ACC112 (cell line): ENCODE data around the gene UPP2.

Source experiments
- H2AFZ ChIP-seq: fragments of 200-600 bp; sonication (generic); one replicate; pipeline ENCODE4 v1.6.0; 2017; ENCODE audit warnings: antibody characterized with exemption, low read length; ENCODE audit not compliant: unreplicated experiment
- H3K27ac ChIP-seq: fragments of 200-600 bp; sonication (generic); 2 replicates; pipeline ENCODE4 v1.5.1; 2014; ENCODE audit warnings: low read depth, mild to moderate bottlenecking, antibody characterized with exemption, low read length, moderate library complexity
- H3K27me3 ChIP-seq: fragments of 200-600 bp; sonication (generic); 2 replicates; pipeline ENCODE4 v1.6.1; 2014; ENCODE audit warnings: mild to moderate bottlenecking, antibody characterized with exemption, low read length, moderate library complexity, mixed read lengths; ENCODE audit not compliant: insufficient read depth
- H3K36me3 ChIP-seq: fragments of 200-600 bp; sonication (generic); 2 replicates; pipeline ENCODE4 v1.6.1; 2016; ENCODE audit warnings: mild to moderate bottlenecking, antibody characterized with exemption, low read length, moderate library complexity, mixed read lengths; ENCODE audit not compliant: insufficient read depth
- H3K4me1 ChIP-seq: fragments of 200-600 bp; sonication (generic); one replicate; pipeline ENCODE4 v1.6.1; 2016; ENCODE audit warnings: low read length, mixed read lengths; ENCODE audit not compliant: insufficient read depth, unreplicated experiment, control insufficient read depth
- H3K4me3 ChIP-seq: fragments of 200-600 bp; sonication (generic); 2 replicates; pipeline ENCODE4 v1.5.1; 2014; ENCODE audit warnings: mild to moderate bottlenecking, low read depth, low read length
- H3K79me2 ChIP-seq: fragments of 200-600 bp; sonication (generic); one replicate; pipeline ENCODE4 v1.6.0; 2016; ENCODE audit warnings: low read length; ENCODE audit not compliant: control insufficient read depth, unreplicated experiment, insufficient read depth

The UPP2 gene

GRCh38 chr2:158088093-158088492, 13.6 kb upstream of the UPP2 start:
- no peak overlapping the region for H3K4me3 ChIP-seq
- H3K27me3 ChIP-seq: peaks cover 11% of the 10 kb centered on the region; the same call in 1 of the 2 replicates
- H2AFZ ChIP-seq: no peak overlapping the region
- H3K4me1 ChIP-seq: no peaks in the 10 kb centered on the region
- H3K36me3 ChIP-seq: no peaks in the 10 kb centered on the region
- H3K27ac ChIP-seq: no peak overlapping the region
- no peaks in the 10 kb centered on the region for H3K79me2 ChIP-seq

GRCh38 chr2:158089322-158089721, 12.4 kb upstream of the UPP2 start:
- H3K36me3 ChIP-seq: no peaks in the 10 kb centered on the region
- H3K4me1 ChIP-seq: no peaks in the 10 kb centered on the region
- no peaks in the 10 kb centered on the region for H3K79me2 ChIP-seq
- H2AFZ ChIP-seq: no peak overlapping the region
- no peak overlapping the region for H3K27ac ChIP-seq
- peaks cover 11% of the 10 kb centered on the region; the same call in 1 of the 2 replicates for H3K27me3 ChIP-seq
- no peak overlapping the region for H3K4me3 ChIP-seq

- Histone ChIP-seq H3K27me3 (peaks cover 11% of the 10 kb centered on the region; the same call in 1 of the 2 replicates), H2AFZ (no peak overlapping the region), H3K4me1 (no peaks in the 10 kb centered on the region), H3K79me2 (no peaks in the 10 kb centered on the region), H3K36me3 (no peaks in the 10 kb centered on the region), H3K27ac (no peak overlapping the region), H3K4me3 (no peak overlapping the region)
Observed at GRCh38 chr2:158091647-158092046, 10.0 kb upstream of the UPP2 start.

GRCh38 chr2:158094487-158095092, 7.1 kb upstream of the UPP2 start:
- H3K36me3 ChIP-seq: no peaks in the 10 kb centered on the region
- H3K4me3 ChIP-seq: no peak overlapping the region

GRCh38 chr2:158095269-158095668, 6.4 kb upstream of the UPP2 start:
- no peaks in the 10 kb centered on the region for H3K79me2 ChIP-seq
- no peak overlapping the region for H3K27ac ChIP-seq
- no peak overlapping the region for H2AFZ ChIP-seq
- H3K27me3 ChIP-seq: peaks cover 3% of the 10 kb centered on the region; the same call in 1 of the 2 replicates
- H3K36me3 ChIP-seq: no peaks in the 10 kb centered on the region
- H3K4me3 ChIP-seq: no peak overlapping the region
- no peaks in the 10 kb centered on the region for H3K4me1 ChIP-seq

More at GRCh38 chr2:158094487-158095092, 7.1 kb upstream of the UPP2 start:
- no peaks in the 10 kb centered on the region for H3K4me1 ChIP-seq
- no peak overlapping the region for H2AFZ ChIP-seq
- H3K27me3 ChIP-seq: peaks cover 3% of the 10 kb centered on the region; the same call in 1 of the 2 replicates
- no peak overlapping the region for H3K27ac ChIP-seq
- no peaks in the 10 kb centered on the region for H3K79me2 ChIP-seq

- H3K79me2 ChIP-seq: no peaks in the 10 kb centered on the region
- H3K4me3 ChIP-seq: no peak overlapping the region
- H2AFZ ChIP-seq: no peak overlapping the region
- peaks cover 3% of the 10 kb centered on the region; the same call in 1 of the 2 replicates for H3K27me3 ChIP-seq
- H3K4me1 ChIP-seq: no peaks in the 10 kb centered on the region
- H3K36me3 ChIP-seq: no peaks in the 10 kb centered on the region
- no peak overlapping the region for H3K27ac ChIP-seq
Observed at GRCh38 chr2:158095912-158096311, 5.8 kb upstream of the UPP2 start.

- Histone ChIP-seq H3K36me3 (no peaks in the 10 kb centered on the region), H3K4me1 (no peaks in the 10 kb centered on the region), H3K4me3 (no peak overlapping the region), H3K79me2 (no peaks in the 10 kb centered on the region), H2AFZ (no peak overlapping the region), H3K27ac (no peak overlapping the region), H3K27me3 (no peaks in the 10 kb centered on the region)
Observed at GRCh38 chr2:158097481-158097880, 4.2 kb upstream of the UPP2 start.

- Histone ChIP-seq H3K27ac (no peak overlapping the region), H3K27me3 (no peaks in the 10 kb centered on the region)
Observed at GRCh38 chr2:158098178-158098577, 3.5 kb upstream of the UPP2 start.

GRCh38 chr2:158099716-158100115, 2.0 kb upstream of the UPP2 start:
- Histone ChIP-seq H3K36me3 (no peaks in the 10 kb centered on the region), H3K4me1 (no peaks in the 10 kb centered on the region), H3K79me2 (no peaks in the 10 kb centered on the region), H3K27ac (no peak overlapping the region), H3K4me3 (no peak overlapping the region), H3K27me3 (no peaks in the 10 kb centered on the region), H2AFZ (no peak overlapping the region)

More at GRCh38 chr2:158098178-158098577, 3.5 kb upstream of the UPP2 start:
- Histone ChIP-seq H3K36me3 (no peaks in the 10 kb centered on the region), H3K4me3 (no peak overlapping the region), H3K79me2 (no peaks in the 10 kb centered on the region), H2AFZ (no peak overlapping the region), H3K4me1 (no peaks in the 10 kb centered on the region)

GRCh38 chr2:158100411-158100810, 1.3 kb upstream of the UPP2 start:
- no peak overlapping the region for H2AFZ ChIP-seq
- H3K79me2 ChIP-seq: no peaks in the 10 kb centered on the region
- no peaks in the 10 kb centered on the region for H3K27me3 ChIP-seq
- no peaks in the 10 kb centered on the region for H3K4me1 ChIP-seq
- no peak overlapping the region for H3K27ac ChIP-seq
- H3K36me3 ChIP-seq: no peaks in the 10 kb centered on the region
- no peak overlapping the region for H3K4me3 ChIP-seq

GRCh38 chr2:158102446-158102845, 770 bp downstream of the UPP2 start:
- Histone ChIP-seq H3K36me3 (no peaks in the 10 kb centered on the region), H3K4me1 (no peaks in the 10 kb centered on the region), H3K79me2 (no peaks in the 10 kb centered on the region), H2AFZ (no peak overlapping the region), H3K27ac (no peak overlapping the region), H3K27me3 (peaks cover 9% of the 10 kb centered on the region; the same call in 1 of the 2 replicates), H3K4me3 (no peak overlapping the region)
